Thymus (tissue), 11 donors: ENCODE results near the gene RNF151. TPM values are rescaled to one million over a fixed set of nuclear protein-coding genes. Genes with fewer than 3 reads are reported as not detected.

Experiments
- DNase-seq, 9 donors: peaks; one replicate each; pipeline ENCODE4 v3.0.0-alpha.2; 2013; ENCODE audit warnings: low spot score in 9 of 9, low read depth in 6 of 9, missing footprints in 1 of 9
- H3K27ac ChIP-seq, 2 donors: one replicate each; pipeline ENCODE4 v1.5.1; 2013; ENCODE audit warnings: control low read depth in 1 of 2, low read depth in 1 of 2, low read length in 1 of 2, mild to moderate bottlenecking in 1 of 2, moderate library complexity in 1 of 2
- H3K27me3 ChIP-seq, 2 donors: one replicate each; pipeline ENCODE4 v1.5.1; 2013; ENCODE audit warnings: low read length in 1 of 2; ENCODE audit not compliant: control insufficient read depth in 2 of 2, insufficient read depth in 1 of 2
- H3K36me3 ChIP-seq, 2 donors: one replicate each; pipeline ENCODE4 v1.5.1; 2013; ENCODE audit warnings: low read length in 1 of 2, mild to moderate bottlenecking in 1 of 2, moderate library complexity in 1 of 2; ENCODE audit not compliant: control insufficient read depth in 2 of 2, insufficient read depth in 2 of 2
- H3K4me1 ChIP-seq, 2 donors: one replicate each; pipeline ENCODE4 v1.5.1; 2013; ENCODE audit warnings: low read length in 2 of 2; ENCODE audit not compliant: control insufficient read depth in 2 of 2, insufficient read depth in 2 of 2
- H3K4me3 ChIP-seq, 2 donors: one replicate each; pipeline ENCODE4 v1.5.1; 2013; ENCODE audit warnings: low read length in 2 of 2, control low read depth in 1 of 2, mild to moderate bottlenecking in 1 of 2
- H3K9me3 ChIP-seq, 2 donors: one replicate each; pipeline ENCODE4 v1.5.1; 2013; ENCODE audit warnings: low read length in 1 of 2, mild to moderate bottlenecking in 1 of 2; ENCODE audit not compliant: control insufficient read depth in 2 of 2, insufficient read depth in 1 of 2
- WGBS: extraction: QIAGEN DNeasy Blood & Tissue Kit; methylation state at CpG from one replicate; pipeline ENCODE4 v1.1.7; 2013; 5-methylcytosine and 5-hydroxymethylcytosine counted together
- polyA plus RNA-seq: library from polyadenylated mRNA; stranded (reverse); fragments of 200-250 nt; gene quantifications from one replicate; pipeline ENCODE4 v1.2.3, GENCODE V29; 2013
- total RNA-seq: library from RNA; stranded (reverse); fragments of 120-200 nt; gene quantifications from one replicate; pipeline ENCODE4 v1.2.4, GENCODE V29; 2013
- donor health status: healthy.

RNF151 gene
- total and polyA plus RNA-seq, 2 donors: 0.82 TPM; not detected in 1

DNA sequence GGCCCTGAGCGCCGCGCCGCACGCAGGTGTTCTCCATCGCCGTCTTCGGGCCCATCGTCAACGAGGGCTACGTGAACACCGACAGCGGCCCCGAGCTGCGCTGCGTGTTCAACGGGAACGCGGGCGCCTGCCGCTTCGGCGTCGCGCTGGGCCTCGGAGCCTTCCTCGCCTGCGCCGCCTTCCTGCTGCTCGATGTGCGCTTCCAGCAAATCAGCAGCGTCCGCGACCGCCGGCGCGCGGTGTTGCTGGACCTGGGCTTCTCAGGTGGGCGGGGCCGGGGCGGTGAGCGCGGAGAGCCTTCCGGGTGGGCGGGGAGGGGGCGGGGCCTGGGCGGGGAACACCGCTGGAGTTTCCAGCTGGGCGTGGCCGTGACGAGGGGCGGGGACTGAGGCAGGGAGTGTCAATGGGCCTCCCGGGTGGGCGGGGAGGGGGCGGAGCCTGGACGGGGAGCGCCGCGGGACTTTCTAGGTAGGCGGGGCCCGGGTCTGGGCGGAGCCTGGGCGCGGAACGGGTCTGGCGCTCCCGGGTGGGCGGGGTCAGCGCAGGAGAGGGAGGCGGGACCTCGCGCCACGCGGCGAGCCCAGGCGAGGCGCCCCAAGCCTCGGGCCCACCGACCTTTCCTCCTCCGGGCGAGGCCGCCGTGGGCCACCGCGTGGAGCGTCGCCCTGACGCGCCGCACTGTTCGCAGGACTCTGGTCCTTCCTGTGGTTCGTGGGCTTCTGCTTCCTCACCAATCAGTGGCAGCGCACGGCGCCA lies 25.5 kb downstream of the RNF151 start:
- H3K27me3 ChIP-seq: peaks cover 45 to 60% of the 10 kb centered on the region in 2 donors
- WGBS: 4% methylated on average over 96 of the region's 96 CpGs
- peaks cover 2 to 6% of the 10 kb centered on the region in 2 donors for H3K36me3 ChIP-seq
- H3K4me1 ChIP-seq: peaks cover 13 to 19% of the 10 kb centered on the region in 2 donors
- H3K9me3 ChIP-seq: peaks cover 1 to 13% of the 10 kb centered on the region in 2 donors
- peak overlapping the region in 1 of 2 donors; percentile 53 for H3K27ac ChIP-seq
- peak overlapping the region; percentile 18 to 57 for H3K4me3 ChIP-seq
- DNase-seq: peak; percentile 62 to 93 (median 86)

DNA sequence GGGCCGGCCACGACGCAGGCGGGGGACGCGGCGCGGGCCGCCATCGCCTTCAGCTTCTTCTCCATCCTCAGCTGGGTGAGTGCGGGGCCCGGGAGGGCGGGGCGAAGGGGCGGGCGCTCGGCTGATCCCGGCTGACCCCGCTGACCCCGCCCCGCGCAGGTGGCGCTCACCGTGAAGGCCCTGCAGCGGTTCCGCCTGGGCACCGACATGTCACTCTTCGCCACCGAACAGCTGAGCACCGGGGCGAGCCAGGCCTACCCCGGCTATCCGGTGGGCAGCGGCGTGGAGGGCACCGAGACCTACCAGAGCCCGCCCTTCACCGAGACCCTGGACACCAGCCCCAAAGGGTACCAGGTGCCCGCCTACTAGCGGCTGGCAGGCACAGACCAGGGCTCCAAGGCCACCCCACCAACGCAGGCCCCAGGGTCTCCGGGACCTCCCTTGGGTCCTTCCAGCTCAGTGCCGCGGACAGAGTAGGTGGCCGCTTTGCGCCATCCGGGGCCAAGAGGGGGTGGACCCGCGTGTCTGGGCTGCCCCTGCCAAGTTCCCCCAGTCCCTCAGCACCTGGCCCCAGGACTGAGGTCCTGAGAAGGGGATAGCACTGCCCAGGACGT lies 26.2 kb downstream of the RNF151 start:
- no peak overlapping the region for H3K27ac ChIP-seq
- peaks cover 40 to 54% of the 10 kb centered on the region in 2 donors for H3K27me3 ChIP-seq
- DNase-seq: no peak
- peaks cover 8 to 13% of the 10 kb centered on the region in 2 donors for H3K36me3 ChIP-seq
- WGBS: 60% methylated on average over 50 of the region's 50 CpGs
- H3K4me3 ChIP-seq: peak overlapping the region in 1 of 2 donors; percentile 57
- peaks cover 13 to 19% of the 10 kb centered on the region in 2 donors for H3K4me1 ChIP-seq
- peaks cover 1 to 13% of the 10 kb centered on the region in 2 donors for H3K9me3 ChIP-seq

DNA sequence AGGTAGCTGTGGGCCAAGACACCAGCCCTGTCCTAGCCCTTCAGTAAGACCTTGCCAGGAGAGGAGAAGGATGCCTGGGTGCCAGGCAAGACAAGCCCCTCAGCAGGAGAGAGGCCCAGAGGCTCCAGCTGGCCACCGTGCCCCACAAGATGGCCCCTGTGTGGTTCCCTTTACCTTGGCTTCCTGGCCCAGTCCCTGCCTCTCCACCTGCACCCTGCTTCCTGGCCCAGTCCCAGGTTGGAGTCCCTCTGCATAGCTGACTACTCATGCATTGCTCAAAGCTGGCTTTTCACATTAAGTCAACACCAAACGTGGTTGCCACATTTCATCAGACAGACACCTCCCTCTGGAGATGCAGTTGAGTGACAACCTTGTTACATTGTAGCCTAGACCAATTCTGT lies 27.1 kb downstream of the RNF151 start:
- Histone ChIP-seq H3K9me3 (peaks cover 1 to 12% of the 10 kb centered on the region in 2 donors), H3K36me3 (peaks cover 16 to 22% of the 10 kb centered on the region in 2 donors), H3K27ac (no peak overlapping the region), H3K4me3 (no peak overlapping the region), H3K27me3 (peaks cover 31 to 45% of the 10 kb centered on the region in 2 donors), H3K4me1 (peaks cover 13 to 19% of the 10 kb centered on the region in 2 donors)
- 84% methylated on average over 2 of the region's 2 CpGs for WGBS
- DNase-seq: no peak

DNA sequence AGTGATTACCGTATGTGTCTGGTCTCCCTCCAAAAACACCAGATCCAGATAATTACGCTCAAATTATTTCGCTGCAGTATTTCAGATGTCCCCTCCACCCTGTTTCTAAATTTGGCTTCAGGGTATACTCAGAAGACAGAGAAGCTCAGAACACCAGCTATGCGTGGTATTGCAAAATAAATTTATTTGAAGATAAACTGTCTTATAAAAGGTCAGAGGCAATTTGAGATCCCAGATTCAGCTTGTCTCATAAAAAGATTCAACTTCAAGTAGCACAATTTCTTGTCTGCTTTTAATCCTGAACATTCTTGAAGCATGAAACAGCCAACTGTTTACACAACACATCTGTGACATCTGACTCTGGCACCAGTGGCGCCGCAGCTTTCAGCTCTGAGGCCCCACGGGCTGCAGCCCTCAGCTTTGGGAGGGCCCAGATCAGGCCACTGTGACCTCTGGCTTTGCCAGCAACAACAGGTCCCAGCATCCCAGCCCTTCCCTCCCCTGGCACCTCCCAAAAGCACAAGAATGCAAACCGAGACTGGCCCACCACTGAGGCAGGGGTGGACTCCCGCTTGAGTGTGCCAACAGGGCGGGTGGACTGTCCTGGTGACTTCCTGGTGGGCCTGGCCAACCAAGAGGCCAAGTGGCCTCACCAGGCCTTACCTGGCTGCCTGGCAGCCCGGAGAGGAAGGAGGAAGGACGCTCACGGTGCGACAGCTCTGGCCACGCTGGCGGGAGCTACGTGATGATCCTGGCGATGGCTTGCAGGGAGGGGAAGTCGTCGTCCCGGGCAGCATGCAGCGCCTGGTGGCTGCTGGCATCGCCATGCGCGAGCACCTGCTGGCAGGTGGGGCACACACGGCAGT lies 31.1 kb downstream of the RNF151 start:
- Histone ChIP-seq H3K9me3 (peaks cover 0 to 3% of the 10 kb centered on the region in 2 donors), H3K4me1 (no peaks in the 10 kb centered on the region), H3K36me3 (peaks cover 53 to 62% of the 10 kb centered on the region in 2 donors), H3K27ac (no peak overlapping the region), H3K4me3 (no peak overlapping the region), H3K27me3 (peaks cover 0 to 11% of the 10 kb centered on the region in 2 donors)
- DNase-seq: no peak
- WGBS: 96% methylated on average over 26 of the region's 26 CpGs

DNA sequence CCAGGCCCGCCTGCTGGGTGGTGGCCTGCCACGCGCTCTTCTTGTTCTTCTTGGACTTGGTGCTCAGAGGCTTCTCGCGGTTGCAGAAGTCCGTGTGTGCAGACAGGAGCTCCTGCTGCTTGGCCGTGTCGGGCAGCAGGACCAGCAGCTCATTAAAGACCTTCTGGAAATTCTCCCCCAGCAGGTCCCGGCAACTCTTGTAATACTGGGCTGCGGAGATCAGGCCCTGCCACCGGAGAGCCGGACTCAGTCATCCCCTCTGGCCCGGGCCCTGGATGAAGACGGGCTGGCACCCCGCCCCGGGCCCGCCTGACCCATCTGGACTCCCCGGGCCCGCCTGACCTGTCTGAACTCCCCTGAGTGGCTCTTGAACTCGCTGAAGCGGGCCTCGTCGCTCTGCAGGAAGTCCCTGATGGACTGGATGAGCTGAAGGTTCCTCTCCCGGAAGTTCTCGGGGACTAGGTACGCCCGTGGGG lies 31.7 kb downstream of the RNF151 start:
- no peak for DNase-seq
- Histone ChIP-seq H3K4me3 (no peak overlapping the region), H3K4me1 (peaks cover 0 to under 1% of the 10 kb centered on the region in 2 donors), H3K9me3 (no peaks in the 10 kb centered on the region), H3K27ac (no peak overlapping the region), H3K27me3 (peaks cover 0 to 4% of the 10 kb centered on the region in 2 donors), H3K36me3 (peaks cover 60 to 69% of the 10 kb centered on the region in 2 donors)
- whole genome bisulfite sequencing: 98% methylated on average over 27 of the region's 27 CpGs

DNA sequence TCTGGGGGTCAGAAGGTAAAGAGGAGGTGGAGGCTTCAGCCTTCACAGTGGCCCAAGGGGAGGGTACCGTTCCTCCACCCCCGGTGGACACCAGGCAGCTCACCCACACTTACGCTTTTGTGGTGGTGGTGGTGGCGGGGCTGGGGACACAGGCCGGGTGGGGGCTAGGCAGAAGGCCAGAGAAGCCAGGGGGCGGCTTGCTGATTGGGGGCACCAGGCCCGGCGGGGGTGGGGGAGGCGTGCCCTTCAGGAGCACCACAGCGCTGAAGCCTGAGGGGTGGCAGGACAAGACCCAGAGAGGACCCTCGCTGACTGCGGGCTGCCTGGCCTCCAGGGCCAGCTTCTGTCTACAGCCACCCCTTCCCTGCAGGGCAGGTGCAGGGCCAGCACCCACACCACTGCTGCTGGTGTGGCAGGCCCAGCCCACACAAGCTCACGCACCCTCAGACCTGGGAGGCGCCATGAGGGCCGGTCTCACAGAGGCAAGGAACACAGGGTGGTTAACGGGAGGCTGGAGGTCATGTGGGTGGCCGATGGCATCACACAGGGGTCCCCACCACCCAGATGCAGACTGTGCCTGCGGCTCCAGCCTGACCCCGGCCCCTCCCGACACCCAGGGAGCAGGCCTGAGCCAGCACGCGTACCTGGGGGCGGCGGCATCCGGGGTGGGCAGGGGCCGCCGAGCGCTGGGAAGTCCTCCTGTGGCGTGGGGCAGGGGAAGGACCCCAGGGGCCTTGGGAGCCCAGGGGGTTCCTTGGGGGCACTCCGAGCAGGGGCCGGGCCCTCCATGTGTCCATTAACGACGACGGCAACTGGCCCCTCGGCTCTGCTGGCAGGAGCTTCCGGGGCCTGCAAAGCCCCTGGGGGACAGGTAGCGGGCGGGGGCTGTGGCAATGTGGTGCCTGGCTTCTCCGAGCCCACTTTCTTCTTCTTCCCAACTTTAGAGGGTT lies 32.5 kb downstream of the RNF151 start:
- peaks cover 0 to 7% of the 10 kb centered on the region in 2 donors for H3K4me1 ChIP-seq
- DNase-seq: no peak
- peaks cover 0 to 5% of the 10 kb centered on the region in 2 donors for H3K9me3 ChIP-seq
- 98% methylated on average over 39 of the region's 39 CpGs for WGBS
- H3K4me3 ChIP-seq: no peak overlapping the region
- H3K36me3 ChIP-seq: peaks cover 64 to 69% of the 10 kb centered on the region in 2 donors
- no peaks in the 10 kb centered on the region for H3K27me3 ChIP-seq
- no peak overlapping the region for H3K27ac ChIP-seq

DNA sequence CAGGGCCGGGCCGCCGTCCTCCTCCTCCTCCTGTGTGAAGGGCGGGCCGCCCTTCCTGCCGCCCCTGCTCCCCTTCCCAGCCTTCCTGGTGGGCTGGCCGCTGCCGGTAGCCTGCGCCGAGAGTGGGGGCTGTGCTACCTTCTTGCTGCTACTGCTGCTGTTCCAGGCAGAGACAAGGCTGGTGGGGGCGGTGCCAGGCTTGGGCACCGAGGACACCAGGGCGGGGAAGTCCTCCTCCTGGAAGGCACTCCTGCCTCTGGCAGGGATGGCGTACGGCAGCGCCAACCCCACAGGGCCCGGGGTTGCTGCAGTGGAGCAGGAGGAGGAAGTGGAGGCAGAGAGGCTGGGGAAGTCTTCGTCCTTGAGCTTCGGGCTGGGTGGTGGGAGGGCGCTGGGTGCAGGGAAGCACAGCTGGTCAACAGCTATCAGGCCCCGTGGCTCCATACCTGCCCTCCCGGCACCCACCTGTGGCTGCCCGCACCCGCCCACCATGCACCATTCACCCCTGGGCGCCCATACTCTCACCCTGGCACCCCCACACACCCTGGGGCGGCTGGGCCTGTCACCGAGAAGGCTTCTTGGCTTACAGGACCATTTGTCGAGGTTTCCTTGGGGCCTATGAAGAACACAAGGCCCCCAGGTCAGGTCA lies 33.3 kb downstream of the RNF151 start:
- DNase-seq: no peak
- H3K27ac ChIP-seq: no peak overlapping the region
- 98% methylated on average over 28 of the region's 28 CpGs for WGBS
- peaks cover 0 to 10% of the 10 kb centered on the region in 2 donors for H3K9me3 ChIP-seq
- H3K36me3 ChIP-seq: peaks cover 68 to 69% of the 10 kb centered on the region in 2 donors
- peaks cover 0 to 12% of the 10 kb centered on the region in 2 donors for H3K4me1 ChIP-seq
- no peaks in the 10 kb centered on the region for H3K27me3 ChIP-seq
- H3K4me3 ChIP-seq: no peak overlapping the region

DNA sequence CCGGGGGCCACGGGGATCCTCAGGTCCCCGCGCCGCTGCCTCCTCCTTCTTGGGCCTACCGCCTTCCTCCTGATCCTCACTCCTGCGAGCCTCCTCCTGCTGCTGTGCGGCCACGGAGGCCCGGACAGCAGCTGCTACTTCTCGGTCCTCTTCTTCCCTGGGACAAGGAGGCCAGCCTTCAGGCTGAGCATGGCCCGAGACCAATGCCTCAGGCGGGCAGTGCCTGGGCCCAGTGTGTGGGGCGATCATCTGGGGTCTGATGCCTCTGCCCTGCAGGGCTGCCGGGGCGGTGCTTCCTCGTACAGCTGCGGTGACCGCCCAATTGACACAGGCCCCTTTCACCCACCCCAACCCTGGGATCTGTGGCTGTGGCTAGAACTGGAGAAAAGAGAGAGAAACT lies 34.4 kb downstream of the RNF151 start:
- 98% methylated on average over 19 of the region's 19 CpGs for WGBS
- no peak overlapping the region for H3K4me3 ChIP-seq
- peaks cover 68 to 69% of the 10 kb centered on the region in 2 donors for H3K36me3 ChIP-seq
- peaks cover 0 to 10% of the 10 kb centered on the region in 2 donors for H3K9me3 ChIP-seq
- H3K27me3 ChIP-seq: no peaks in the 10 kb centered on the region
- no peak overlapping the region for H3K27ac ChIP-seq
- peaks cover 0 to 12% of the 10 kb centered on the region in 2 donors for H3K4me1 ChIP-seq
- no peak for DNase-seq
